ENCODE measurements around the gene DDHD1.

DDHD1 gene

DNA sequence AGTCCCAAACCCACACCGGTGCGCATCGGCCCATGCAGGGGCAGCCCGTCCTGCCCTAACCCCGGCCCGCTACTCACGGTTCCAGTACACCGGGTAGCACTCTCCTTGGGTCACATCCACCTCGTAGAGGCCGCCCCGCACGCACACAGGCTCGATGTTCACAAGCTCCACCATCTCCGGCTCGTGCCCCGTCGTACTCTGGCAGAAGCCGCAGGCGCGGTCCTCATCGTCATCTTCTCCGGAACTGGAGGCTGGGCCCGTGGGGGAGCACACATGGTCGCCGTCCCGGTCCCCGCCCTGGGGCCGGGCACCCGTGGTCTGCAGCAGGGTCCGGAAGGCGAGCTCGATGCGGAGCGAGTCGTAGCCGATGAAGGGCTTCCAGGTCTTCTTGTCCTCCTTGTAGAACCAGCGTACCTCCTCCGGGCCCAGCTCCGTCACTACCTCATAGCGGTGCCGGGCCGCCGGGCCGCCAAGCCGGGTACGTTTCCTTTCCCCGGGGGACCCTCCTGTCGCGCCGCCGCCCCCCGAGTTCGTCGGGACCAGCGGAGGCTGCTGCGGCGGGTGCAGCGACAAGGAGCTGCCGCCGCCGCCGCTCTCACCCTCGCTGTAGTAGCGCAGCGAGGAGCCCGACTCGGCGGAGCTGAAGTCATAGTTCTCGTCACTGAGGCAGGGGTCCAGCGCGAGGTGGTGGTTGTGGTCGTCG, 788 bp downstream of the DDHD1 start:
- H3K4me3 ChIP-seq (ENCODE audit: low read depth, low read length), result peak overlapping the region; percentile 86
- no peak for TF ChIP-seq CTCF (IDR thresholded peaks at IDR 0.05; ENCODE audit: low read depth, low read length, missing control alignments)
- no peak for DNase-seq (ENCODE audit: low read depth)

- H3K4me3 ChIP-seq (ENCODE audit: low read depth, low read length), result peak overlapping the region; percentile 86
- no peak for DNase-seq (ENCODE audit: low read depth)
- peak; percentile 19 for TF ChIP-seq CTCF (IDR thresholded peaks at IDR 0.05; ENCODE audit: low read depth, low read length, missing control alignments)
Observed at GRCh38 chr14:53151523-53152183, 1.5 kb downstream of the DDHD1 start.

DNA sequence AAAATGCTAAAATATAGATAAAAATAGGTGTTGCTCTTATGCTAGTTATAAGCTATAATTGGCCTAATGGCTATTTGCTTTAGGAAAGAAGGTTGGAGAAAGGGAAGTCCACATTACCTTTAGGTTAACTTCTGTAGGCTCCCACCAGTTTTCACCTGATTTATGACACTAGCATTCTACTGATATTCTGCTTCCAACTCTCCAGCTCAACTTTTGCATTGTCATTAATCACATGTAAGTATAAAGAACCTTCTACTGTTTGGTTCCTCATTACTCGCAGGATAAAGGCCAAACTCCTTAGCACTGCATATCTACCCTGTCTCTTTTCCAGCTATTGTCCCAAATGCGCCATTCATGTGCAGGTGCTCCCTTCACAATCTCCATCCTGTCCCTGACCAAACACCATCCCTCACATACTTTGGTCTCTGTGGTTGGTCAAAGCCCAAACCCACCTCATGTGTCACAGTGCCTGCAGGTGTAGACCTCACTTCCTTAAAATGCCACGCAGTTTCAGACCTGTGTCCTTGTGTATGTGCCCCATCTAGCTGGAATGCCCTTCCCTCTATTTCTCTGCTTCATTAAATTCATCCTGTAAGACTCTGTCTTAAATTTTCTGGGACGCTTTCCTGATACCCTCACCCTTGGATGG, 3.3 kb downstream of the DDHD1 start:
- no peak for DNase-seq (ENCODE audit: low read depth)
- no peak for TF ChIP-seq CTCF (IDR thresholded peaks at IDR 0.05; ENCODE audit: low read depth, low read length, missing control alignments)
- peak overlapping the region; percentile 86 for H3K4me3 ChIP-seq (ENCODE audit: low read depth, low read length)

GRCh38 chr14:53148671-53149070, 4.5 kb downstream of the DDHD1 start:
- peak overlapping the region; percentile 7; the same call in 1 of the 2 replicates for H3K4me3 ChIP-seq (ENCODE audit: low read depth, low read length)
- no peak for TF ChIP-seq CTCF (IDR thresholded peaks at IDR 0.05; ENCODE audit: low read depth, low read length, missing control alignments)
- DNase-seq (ENCODE audit: low read depth), result no peak

DNA sequence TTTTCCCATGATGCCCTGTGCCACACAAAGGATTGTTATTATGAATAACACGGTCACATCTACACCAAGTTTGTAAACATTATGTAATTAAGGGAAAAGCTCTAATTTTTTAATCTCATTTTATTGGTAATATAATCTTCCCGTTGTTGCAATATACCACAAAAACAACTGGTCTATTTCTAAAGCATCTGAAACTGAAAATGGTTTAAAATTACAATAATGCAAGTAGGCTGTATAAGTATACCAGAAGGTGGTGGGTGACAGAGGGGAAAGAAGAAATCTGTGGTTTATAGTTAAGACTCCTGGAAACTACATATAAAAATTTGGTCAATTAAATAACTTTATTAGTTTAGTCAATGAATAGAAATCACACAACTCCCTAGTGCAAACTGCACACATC, 5.2 kb downstream of the DDHD1 start:
- peak overlapping the region; percentile 36; the same call in 1 of the 2 replicates for H3K4me3 ChIP-seq (ENCODE audit: low read depth, low read length)
- no peak for TF ChIP-seq CTCF (IDR thresholded peaks at IDR 0.05; ENCODE audit: low read depth, low read length, missing control alignments)
- no peak for DNase-seq (ENCODE audit: low read depth)

DNA sequence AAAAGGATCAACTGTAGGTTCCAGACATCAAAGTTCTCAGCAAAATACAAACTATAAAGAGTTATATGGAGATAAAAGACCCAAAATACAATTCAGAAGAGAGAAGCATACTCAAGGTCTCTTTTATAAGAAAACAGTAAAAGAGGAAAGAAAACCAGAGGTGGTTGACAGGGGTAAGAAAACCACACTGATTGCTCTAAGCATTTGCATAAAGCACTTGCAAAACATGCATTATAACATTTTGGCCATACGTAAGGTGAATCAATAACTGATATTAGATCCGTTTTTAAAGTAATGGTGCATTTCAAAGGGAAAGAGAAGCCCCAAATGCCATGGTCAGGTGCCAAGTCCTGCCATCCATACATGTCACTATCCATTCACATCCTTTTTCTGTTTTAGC, 5.9 kb downstream of the DDHD1 start:
- H3K4me3 ChIP-seq (ENCODE audit: low read depth, low read length), result peak overlapping the region; percentile 36
- no peak for TF ChIP-seq CTCF (IDR thresholded peaks at IDR 0.05; ENCODE audit: low read depth, low read length, missing control alignments)
- DNase-seq (ENCODE audit: low read depth), result no peak

Measured in GM12864 (cell line).